ENCODE measurements around the gene PDZD7. TPM values are rescaled to one million over a fixed set of nuclear protein-coding genes. Genes with fewer than 3 reads are reported as not detected.
A peak's percentile ranks its signal among the peaks of the same experiment; 100 is the strongest.
"Not testable (repeated sequence)": the region's sequence is repeated elsewhere in the genome, so short reads cannot be mapped to it uniquely, and the experiment has no call there.

PDZD7 gene
- total RNA-seq, 1 donor from 2014 or later, result 0.93 TPM

GRCh38 chr10:101041252-101041761 is 10.4 kb upstream of the PDZD7 start:
- intact Hi-C loops (cut with micrococcal nuclease), result loop anchor here (1.0 to 10.0 kb wide), 3 partner anchors 27 to 173 kb away; no protein-coding TSS in a partner anchor
- DNase-seq, result peak; percentile 92
- H3K36me3 Mint-ChIP-seq (ENCODE audit: low read depth), result peaks cover 32% of the 10 kb centered on the region
- peaks cover 19% of the 10 kb centered on the region for H3K4me1 Mint-ChIP-seq
- peak overlapping the region; percentile 36 for H3K27ac Mint-ChIP-seq
- peaks cover 17% of the 10 kb centered on the region for H3K27me3 Mint-ChIP-seq
- no peak overlapping the region for H3K4me3 Mint-ChIP-seq
- H3K9me3 Mint-ChIP-seq, result no peaks in the 10 kb centered on the region

- H3K4me1 Mint-ChIP-seq, result peaks cover 19% of the 10 kb centered on the region
- peaks cover 35% of the 10 kb centered on the region for H3K36me3 Mint-ChIP-seq (ENCODE audit: low read depth)
- intact Hi-C loops (cut with micrococcal nuclease), result loop anchor here (1.0 to 10.0 kb wide), 3 partner anchors 27 to 174 kb away; no protein-coding TSS in a partner anchor
- H3K27ac Mint-ChIP-seq, result peak overlapping the region; percentile 36
- H3K27me3 Mint-ChIP-seq, result peaks cover 13% of the 10 kb centered on the region
- no peaks in the 10 kb centered on the region for H3K9me3 Mint-ChIP-seq
- no peak overlapping the region for H3K4me3 Mint-ChIP-seq
- DNase-seq, result no peak
These were observed 9.9 kb upstream of the PDZD7 start for GRCh38 chr10:101040851-101041250.

DNA sequence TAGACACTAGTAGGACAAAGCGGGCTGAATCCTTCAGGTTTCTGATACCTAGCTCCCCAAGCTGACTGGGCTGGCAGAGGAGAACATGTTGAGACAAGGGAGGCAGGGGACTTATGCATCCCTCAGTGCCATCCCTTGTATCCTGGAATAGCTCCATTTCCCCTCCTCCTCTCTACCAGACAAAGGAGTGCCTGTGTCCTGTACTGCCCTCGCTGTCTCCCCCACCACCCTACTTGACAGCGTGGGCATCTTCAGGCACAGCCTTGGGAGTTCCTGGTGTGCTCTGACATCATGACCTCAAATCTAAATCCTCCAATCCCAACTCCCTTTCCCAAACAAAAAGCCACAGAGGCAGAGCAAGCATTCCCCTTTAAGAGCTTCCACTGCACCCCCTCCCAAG is 9.1 kb upstream of the PDZD7 start:
- Mint-ChIP-seq H3K9me3 (no peaks in the 10 kb centered on the region), H3K4me1 (peaks cover 19% of the 10 kb centered on the region), H3K36me3 (ENCODE audit: low read depth) (peaks cover 40% of the 10 kb centered on the region), H3K27ac (no peak overlapping the region), H3K4me3 (no peak overlapping the region), H3K27me3 (peaks cover 5% of the 10 kb centered on the region)
- intact Hi-C loops (cut with micrococcal nuclease), result loop anchor here (5.0 to 10.0 kb wide), 2 partner anchors 102 to 175 kb away; no protein-coding TSS in a partner anchor
- no peak for DNase-seq

GRCh38 chr10:101038484-101038883 is 7.6 kb upstream of the PDZD7 start:
- Mint-ChIP-seq H3K4me3 (no peak overlapping the region), H3K4me1 (peaks cover 25% of the 10 kb centered on the region), H3K27me3 (no peaks in the 10 kb centered on the region), H3K9me3 (no peaks in the 10 kb centered on the region), H3K27ac (no peak overlapping the region), H3K36me3 (ENCODE audit: low read depth) (peaks cover 44% of the 10 kb centered on the region)
- no peak for DNase-seq
- intact Hi-C loops (cut with micrococcal nuclease), result no loop called here

- no peaks in the 10 kb centered on the region for H3K9me3 Mint-ChIP-seq
- no peaks in the 10 kb centered on the region for H3K27me3 Mint-ChIP-seq
- peaks cover 44% of the 10 kb centered on the region for H3K36me3 Mint-ChIP-seq (ENCODE audit: low read depth)
- intact Hi-C loops (cut with micrococcal nuclease), result no loop called here
- H3K27ac Mint-ChIP-seq, result no peak overlapping the region
- H3K4me1 Mint-ChIP-seq, result peaks cover 25% of the 10 kb centered on the region
- no peak overlapping the region for H3K4me3 Mint-ChIP-seq
- DNase-seq, result no peak
These were observed 5.8 kb upstream of the PDZD7 start for GRCh38 chr10:101036726-101037125.

- no peak for DNase-seq
- Mint-ChIP-seq H3K27me3 (no peaks in the 10 kb centered on the region), H3K36me3 (ENCODE audit: low read depth) (peaks cover 42% of the 10 kb centered on the region), H3K27ac (no peak overlapping the region), H3K4me3 (no peak overlapping the region), H3K4me1 (peaks cover 27% of the 10 kb centered on the region), H3K9me3 (no peaks in the 10 kb centered on the region)
- intact Hi-C loops (cut with micrococcal nuclease), result no loop called here
These were observed 5.2 kb upstream of the PDZD7 start for GRCh38 chr10:101035916-101036702.

GRCh38 chr10:101035314-101035713 is 4.4 kb upstream of the PDZD7 start:
- no peak for DNase-seq
- Mint-ChIP-seq H3K27me3 (peaks cover 2% of the 10 kb centered on the region), H3K9me3 (no peaks in the 10 kb centered on the region), H3K36me3 (ENCODE audit: low read depth) (peaks cover 41% of the 10 kb centered on the region), H3K27ac (no peak overlapping the region), H3K4me3 (no peak overlapping the region), H3K4me1 (peaks cover 26% of the 10 kb centered on the region)
- intact Hi-C loops (cut with micrococcal nuclease), result no loop called here

DNA sequence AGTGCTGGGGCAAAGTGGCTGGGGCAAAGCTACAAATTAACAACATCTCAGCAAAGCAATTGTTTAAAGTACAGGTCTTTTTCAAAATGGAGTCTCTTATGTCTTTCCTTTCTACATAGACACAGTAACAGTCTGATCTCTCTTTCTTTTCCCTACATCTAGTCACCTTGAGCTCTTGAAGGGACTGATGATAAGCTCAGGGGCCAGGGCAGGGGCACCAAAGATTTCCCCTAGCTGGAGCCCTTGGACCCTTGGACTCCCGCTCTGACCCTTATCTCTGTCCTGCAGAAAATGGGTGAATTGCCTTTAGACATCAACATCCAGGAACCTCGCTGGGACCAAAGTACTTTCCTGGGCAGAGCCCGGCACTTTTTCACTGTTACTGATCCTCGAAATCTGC is 3.5 kb upstream of the PDZD7 start:
- H3K27me3 Mint-ChIP-seq, H3K4me3 Mint-ChIP-seq, H3K9me3 Mint-ChIP-seq, DNase-seq, H3K27ac Mint-ChIP-seq: not testable (repeated sequence)
- intact Hi-C loops (cut with micrococcal nuclease), result loop anchor here (5.0 kb wide), 2 partner anchors 122 to 318 kb away; partner anchors contain the start of genes BTRC and SLF2
- Mint-ChIP-seq H3K4me1 (peaks cover 26% of the 10 kb centered on the region), H3K36me3 (ENCODE audit: low read depth) (peaks cover 39% of the 10 kb centered on the region)

GRCh38 chr10:101033276-101033675 is 2.3 kb upstream of the PDZD7 start:
- peaks cover 26% of the 10 kb centered on the region for H3K4me1 Mint-ChIP-seq

DNA sequence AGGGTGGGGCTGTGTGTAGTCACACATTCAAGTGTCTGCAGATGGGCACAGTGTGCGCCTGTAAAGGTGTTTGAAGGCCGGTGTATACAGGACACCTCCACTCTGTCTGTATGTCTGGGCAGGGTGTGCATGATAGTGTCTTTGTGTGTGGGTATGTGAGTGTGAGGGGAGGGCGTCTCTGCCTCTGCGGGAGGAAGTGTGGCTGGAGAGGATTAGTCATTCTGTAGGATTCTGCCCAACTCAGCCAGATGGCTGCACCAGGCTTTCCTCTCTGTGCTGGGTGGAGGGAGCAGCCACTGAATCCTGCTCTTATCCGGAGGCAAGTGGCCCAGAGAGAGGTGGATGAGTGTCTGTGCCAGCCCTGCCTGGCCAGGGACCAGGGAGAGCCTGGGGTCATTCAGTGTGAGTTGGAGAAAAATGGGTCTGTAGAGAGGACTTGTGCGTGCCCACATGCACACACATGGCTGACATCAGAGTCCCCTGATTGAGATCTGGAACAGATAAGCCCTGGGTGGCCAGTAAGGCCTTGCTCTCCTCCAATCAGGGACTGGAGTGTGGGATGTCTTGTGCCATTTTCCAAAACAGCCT is 1.8 kb upstream of the PDZD7 start:
- DNase-seq, result peak; percentile 86
- peak overlapping the region; percentile 94 for H3K27ac Mint-ChIP-seq
- intact Hi-C loops (cut with micrococcal nuclease), result loop anchor here (1.0 to 5.0 kb wide), 4 partner anchors 10 to 320 kb away; partner anchors contain the start of genes BTRC and SLF2
- H3K36me3 Mint-ChIP-seq (ENCODE audit: low read depth), result peaks cover 25% of the 10 kb centered on the region
- H3K4me3 Mint-ChIP-seq, result peak overlapping the region; percentile 91
- peaks cover 17% of the 10 kb centered on the region for H3K27me3 Mint-ChIP-seq
- H3K9me3 Mint-ChIP-seq, result no peaks in the 10 kb centered on the region
- H3K4me1 Mint-ChIP-seq, result peaks cover 26% of the 10 kb centered on the region

More at GRCh38 chr10:101033276-101033675, 2.3 kb upstream of the PDZD7 start:
- H3K9me3 Mint-ChIP-seq, result no peaks in the 10 kb centered on the region
- H3K27ac Mint-ChIP-seq, result peak overlapping the region; percentile 86
- H3K27me3 Mint-ChIP-seq, result peaks cover 14% of the 10 kb centered on the region
- intact Hi-C loops (cut with micrococcal nuclease), result loop anchor here (5.0 kb wide), 2 partner anchors 121 to 319 kb away; partner anchors contain the start of genes BTRC and SLF2
- H3K36me3 Mint-ChIP-seq (ENCODE audit: low read depth), result peaks cover 30% of the 10 kb centered on the region
- peak overlapping the region; percentile 91 for H3K4me3 Mint-ChIP-seq
- no peak for DNase-seq

GRCh38 chr10:101031796-101032636 is 1.1 kb upstream of the PDZD7 start:
- peak overlapping the region; percentile 91 for H3K4me3 Mint-ChIP-seq
- peaks cover 26% of the 10 kb centered on the region for H3K4me1 Mint-ChIP-seq
- intact Hi-C loops (cut with micrococcal nuclease), result loop anchor here (1.0 to 5.0 kb wide), 6 partner anchors 10 to 320 kb away; partner anchors contain the start of genes BTRC and SLF2
- no peaks in the 10 kb centered on the region for H3K9me3 Mint-ChIP-seq
- peak overlapping the region; percentile 94 for H3K27ac Mint-ChIP-seq
- peaks cover 18% of the 10 kb centered on the region for H3K36me3 Mint-ChIP-seq (ENCODE audit: low read depth)
- DNase-seq, result peak; percentile 93
- H3K27me3 Mint-ChIP-seq, result peaks cover 24% of the 10 kb centered on the region

GRCh38 chr10:101030496-101031127 is 317 bp downstream of the PDZD7 start:
- Mint-ChIP-seq H3K9me3 (no peaks in the 10 kb centered on the region), H3K27me3 (peaks cover 24% of the 10 kb centered on the region), H3K36me3 (ENCODE audit: low read depth) (peaks cover 6% of the 10 kb centered on the region), H3K27ac (peak overlapping the region; percentile 91), H3K4me1 (peaks cover 26% of the 10 kb centered on the region), H3K4me3 (peak overlapping the region; percentile 91)
- DNase-seq, result no peak
- intact Hi-C loops (cut with micrococcal nuclease), result loop anchor here (1.0 to 5.0 kb wide), 4 partner anchors 17 to 322 kb away; partner anchors contain the start of genes BTRC and SLF2
